ENCODE measurements around the gene EML1.

EML1 gene

GRCh38 chr14:99876406-99876805 is 83.2 kb downstream of the EML1 start:
- DNase-seq: no peak

- DNase-seq: no peak
Measured at GRCh38 chr14:99878563-99878962, 85.3 kb downstream of the EML1 start.

- DNase-seq: no peak
Measured at GRCh38 chr14:99879401-99880295, 86.4 kb downstream of the EML1 start.

GRCh38 chr14:99880651-99881420 is 87.6 kb downstream of the EML1 start:
- no peak for DNase-seq

- DNase-seq: no peak
Measured at GRCh38 chr14:99883866-99884650, 90.8 kb downstream of the EML1 start.

GRCh38 chr14:99884834-99885648 is 91.8 kb downstream of the EML1 start:
- DNase-seq: peak; percentile 34

- no peak for DNase-seq
Measured at GRCh38 chr14:99885649-99885958, 92.4 kb downstream of the EML1 start.

- no peak for DNase-seq
Measured at GRCh38 chr14:99887407-99887806, 94.2 kb downstream of the EML1 start.

- no peak for DNase-seq
Measured at GRCh38 chr14:99888149-99888548, 94.9 kb downstream of the EML1 start.

GRCh38 chr14:99889268-99889667 is 96.1 kb downstream of the EML1 start:
- no peak for DNase-seq

- no peak for DNase-seq
Measured at GRCh38 chr14:99891266-99891665, 98.1 kb downstream of the EML1 start.

GRCh38 chr14:99891900-99892299 is 98.7 kb downstream of the EML1 start:
- DNase-seq: no peak

GRCh38 chr14:99892406-99892805 is 99.2 kb downstream of the EML1 start:
- no peak for DNase-seq

- DNase-seq: no peak
Measured at GRCh38 chr14:99896361-99896760, 103.1 kb downstream of the EML1 start.

GRCh38 chr14:99899578-99900178 is 106.5 kb downstream of the EML1 start:
- no peak for DNase-seq

GRCh38 chr14:99902925-99903324 is 109.7 kb downstream of the EML1 start:
- DNase-seq: no peak

GRCh38 chr14:99904506-99904905 is 111.3 kb downstream of the EML1 start:
- no peak for DNase-seq

- no peak for DNase-seq
Measured at GRCh38 chr14:99905121-99905520, 111.9 kb downstream of the EML1 start.

- no peak for DNase-seq
Measured at GRCh38 chr14:99907761-99908652, 114.8 kb downstream of the EML1 start.

GRCh38 chr14:99908653-99909250 is 115.5 kb downstream of the EML1 start:
- no peak for DNase-seq
